Activated B cell treated with CpG ODN at 0.5 μM for 24 hours (primary cell): Measurements from ENCODE around the gene CISH. TPM values are rescaled to one million over a fixed set of nuclear protein-coding genes. Genes with fewer than 3 reads are reported as not detected.

Experiments used
- ATAC-seq: fragments of 200-7000 bp; cut with Tn5 transposase; one replicate; pipeline ENCODE4 v1.10.0; 2021; ENCODE audit warnings: low read depth, mild to moderate bottlenecking, moderate library complexity
- CTCF ChIA-PET: fragments of 350-600 bp; sonication (Branson Sonifier 250); formaldehyde crosslinking; loops from one replicate; lab custom pipeline; 2021; ENCODE audit warnings: antibody characterized with exemption; lab: Charles Lee
- POLR2A ChIA-PET: fragments of 350-600 bp; sonication (Branson Sonifier 250); formaldehyde crosslinking; loops from one replicate; lab custom pipeline; 2021; ENCODE audit warnings: antibody characterized with exemption; lab: Charles Lee
- DNase-seq: peaks from one replicate; pipeline ENCODE4 v3.0.0; 2022
- H3K27ac Mint-ChIP-seq: one replicate; pipeline ENCODE4 v1.8.0; 2020; ENCODE audit warnings: mixed read lengths
- H3K27me3 Mint-ChIP-seq: one replicate; pipeline ENCODE4 v1.8.0; 2021; ENCODE audit warnings: mixed read lengths
- H3K36me3 Mint-ChIP-seq: one replicate; pipeline ENCODE4 v1.8.0; 2021; ENCODE audit warnings: low read depth, mixed read lengths
- H3K4me1 Mint-ChIP-seq: one replicate; pipeline ENCODE4 v1.8.0; 2021; ENCODE audit warnings: mixed read lengths
- H3K4me3 Mint-ChIP-seq: one replicate; pipeline ENCODE4 v1.8.0; 2020; ENCODE audit warnings: mild to moderate bottlenecking, mixed read lengths
- H3K9me3 Mint-ChIP-seq: one replicate; pipeline ENCODE4 v1.8.0; 2020; ENCODE audit warnings: mixed read lengths
- CTCF ChIP-seq: fragments of 200-600 bp; IDR thresholded peaks from one replicate; pipeline ENCODE4 v1.8.0; 2022; ENCODE audit warnings: antibody characterized with exemption, mild to moderate bottlenecking
- intact Hi-C: fragments of 100-400 bp; cut with micrococcal nuclease; formaldehyde crosslinking; loops from one replicate; pipeline ENCODE4 v1.15.1; 2024
- total RNA-seq: library from RNA; stranded (reverse); gene quantifications from 2 replicates; pipeline ENCODE4 v1.2.3, GENCODE V29; 2022

Gene CISH
- total RNA-seq, 1 donor from 2014 or later: 3.2 TPM

- ATAC-seq (no peak), DNase-seq (no peak)
- no peak overlapping the region for H3K4me3 Mint-ChIP-seq
- H3K27ac Mint-ChIP-seq: no peak overlapping the region
- no peaks in the 10 kb centered on the region for H3K27me3 Mint-ChIP-seq
- no peak for TF ChIP-seq CTCF
- H3K4me1 Mint-ChIP-seq: peaks cover 19% of the 10 kb centered on the region
- intact Hi-C loops: no loop called here
- ChIA-PET POLR2A (no interaction called here), CTCF (no interaction called here)
- H3K9me3 Mint-ChIP-seq: no peaks in the 10 kb centered on the region
- H3K36me3 Mint-ChIP-seq: peaks cover 3% of the 10 kb centered on the region
Measured at GRCh38 chr3:50564321-50564720, 47.3 kb downstream of the CISH start.

GRCh38 chr3:50563867-50564266, 47.7 kb downstream of the CISH start:
- CTCF ChIA-PET: no interaction called here
- Mint-ChIP-seq H3K4me3 (no peak overlapping the region), H3K27ac (no peak overlapping the region), H3K27me3 (no peaks in the 10 kb centered on the region), H3K9me3 (no peaks in the 10 kb centered on the region), H3K4me1 (peaks cover 18% of the 10 kb centered on the region), H3K36me3 (no peaks in the 10 kb centered on the region)
- ATAC-seq (no peak), DNase-seq (no peak)
- intact Hi-C loops: no loop called here
- no peak for TF ChIP-seq CTCF
- POLR2A ChIA-PET: no interaction called here

- intact Hi-C loops: no loop called here
- Mint-ChIP-seq H3K27me3 (no peaks in the 10 kb centered on the region), H3K9me3 (no peaks in the 10 kb centered on the region), H3K4me3 (no peak overlapping the region), H3K27ac (no peak overlapping the region), H3K36me3 (no peaks in the 10 kb centered on the region), H3K4me1 (peaks cover 12% of the 10 kb centered on the region)
- CTCF ChIA-PET: no interaction called here
- POLR2A ChIA-PET: no interaction called here
- ATAC-seq (no peak), DNase-seq (no peak)
- TF ChIP-seq CTCF: no peak
Measured at GRCh38 chr3:50562861-50563260, 48.7 kb downstream of the CISH start.

GRCh38 chr3:50559702-50560101, 51.9 kb downstream of the CISH start:
- ChIA-PET POLR2A (no interaction called here), CTCF (no interaction called here)
- Mint-ChIP-seq H3K9me3 (no peaks in the 10 kb centered on the region), H3K27ac (no peak overlapping the region), H3K27me3 (peaks cover 1% of the 10 kb centered on the region), H3K36me3 (no peaks in the 10 kb centered on the region), H3K4me1 (no peaks in the 10 kb centered on the region), H3K4me3 (no peak overlapping the region)
- intact Hi-C loops: no loop called here
- DNase-seq (no peak), ATAC-seq (no peak)
- no peak for TF ChIP-seq CTCF

- no peaks in the 10 kb centered on the region for H3K36me3 Mint-ChIP-seq
- no peak for TF ChIP-seq CTCF
- DNase-seq: no peak
- H3K4me1 Mint-ChIP-seq: no peaks in the 10 kb centered on the region
- intact Hi-C loops: no loop called here
- H3K27me3 Mint-ChIP-seq: peaks cover 1% of the 10 kb centered on the region
- no peaks in the 10 kb centered on the region for H3K9me3 Mint-ChIP-seq
- CTCF ChIA-PET: no interaction called here
- no peak overlapping the region for H3K27ac Mint-ChIP-seq
- no peak overlapping the region for H3K4me3 Mint-ChIP-seq
- POLR2A ChIA-PET: interaction anchor here (1.2 kb wide), 1 partner anchor 12 kb away, joined by 5 read pairs; the partner anchor contains the start of gene HEMK1
- no peak for ATAC-seq
Measured at GRCh38 chr3:50557915-50558314, 53.7 kb downstream of the CISH start.
